ENCODE data around the gene ASS1. TPM values are rescaled to one million over a fixed set of nuclear protein-coding genes. Genes with fewer than 3 reads are reported as not detected.

Gene ASS1
- total and polyA plus RNA-seq, 2 of the 13 experiments (the other 11 are each of a cell fraction or from before 2014, with no cell fraction given), result 77.6 to 122 TPM

- TF ChIP-seq MAZ (IDR thresholded peaks at IDR 0.05; ENCODE audit: borderline replicate concordance, low read depth, low read length) (0 out of 2 replicates have a peak, but pooled peaks have one; percentile 10), MAZ (CRISPR knock-in tag; IDR thresholded peaks at IDR 0.05; ENCODE audit: low read depth) (peak; percentile 65), ZBTB25 (CRISPR knock-in tag; IDR thresholded peaks at IDR 0.05) (peak; percentile 63; the same call in 1 of the 2 replicates), FOXJ3 (CRISPR knock-in tag; IDR thresholded peaks at IDR 0.05; ENCODE audit: borderline replicate concordance) (peak; percentile 64), PHF21A (CRISPR knock-in tag; IDR thresholded peaks at IDR 0.05) (peak; percentile 88), ZNF777 (CRISPR knock-in tag; IDR thresholded peaks at IDR 0.05) (0 out of 2 replicates have a peak, but pooled peaks have one; percentile 11), ZNF414 (CRISPR knock-in tag; IDR thresholded peaks at IDR 0.05) (no peak), SAFB2 (CRISPR knock-in tag; IDR thresholded peaks at IDR 0.05; ENCODE audit: borderline replicate concordance, low read depth) (0 out of 2 replicates have a peak, but pooled peaks have one; percentile 68), SCMH1 (CRISPR knock-in tag; IDR thresholded peaks at IDR 0.05; ENCODE audit: borderline replicate concordance) (no peak), ZNF558 (CRISPR knock-in tag; IDR thresholded peaks at IDR 0.05; ENCODE audit: borderline replicate concordance) (peak; percentile 66; the same call in 1 of the 2 replicates), ZNF768 (CRISPR knock-in tag; IDR thresholded peaks at IDR 0.05) (peak; percentile 41; the same call in 1 of the 2 replicates), ZNF101 (CRISPR knock-in tag; IDR thresholded peaks at IDR 0.05; ENCODE audit: borderline replicate concordance, low read depth) (no peak), KLF11 (CRISPR knock-in tag; IDR thresholded peaks at IDR 0.05) (no peak), ZNF781 (CRISPR knock-in tag; IDR thresholded peaks at IDR 0.05; ENCODE audit: borderline replicate concordance, not compliant biosample characterization) (peak; percentile 86), SMC3 (IDR thresholded peaks at IDR 0.05; ENCODE audit: low read length) (no peak)
- TF ChIP-seq, protein P1, sequence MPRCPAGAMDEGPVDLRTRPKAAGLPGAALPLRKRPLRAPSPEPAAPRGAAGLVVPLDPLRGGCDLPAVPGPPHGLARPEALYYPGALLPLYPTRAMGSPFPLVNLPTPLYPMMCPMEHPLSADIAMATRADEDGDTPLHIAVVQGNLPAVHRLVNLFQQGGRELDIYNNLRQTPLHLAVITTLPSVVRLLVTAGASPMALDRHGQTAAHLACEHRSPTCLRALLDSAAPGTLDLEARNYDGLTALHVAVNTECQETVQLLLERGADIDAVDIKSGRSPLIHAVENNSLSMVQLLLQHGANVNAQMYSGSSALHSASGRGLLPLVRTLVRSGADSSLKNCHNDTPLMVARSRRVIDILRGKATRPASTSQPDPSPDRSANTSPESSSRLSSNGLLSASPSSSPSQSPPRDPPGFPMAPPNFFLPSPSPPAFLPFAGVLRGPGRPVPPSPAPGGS (CRISPR knock-in tag; IDR thresholded peaks at IDR 0.05), result peak; percentile 80; the same call in 1 of the 2 replicates
- TF ChIP-seq, protein P2, sequence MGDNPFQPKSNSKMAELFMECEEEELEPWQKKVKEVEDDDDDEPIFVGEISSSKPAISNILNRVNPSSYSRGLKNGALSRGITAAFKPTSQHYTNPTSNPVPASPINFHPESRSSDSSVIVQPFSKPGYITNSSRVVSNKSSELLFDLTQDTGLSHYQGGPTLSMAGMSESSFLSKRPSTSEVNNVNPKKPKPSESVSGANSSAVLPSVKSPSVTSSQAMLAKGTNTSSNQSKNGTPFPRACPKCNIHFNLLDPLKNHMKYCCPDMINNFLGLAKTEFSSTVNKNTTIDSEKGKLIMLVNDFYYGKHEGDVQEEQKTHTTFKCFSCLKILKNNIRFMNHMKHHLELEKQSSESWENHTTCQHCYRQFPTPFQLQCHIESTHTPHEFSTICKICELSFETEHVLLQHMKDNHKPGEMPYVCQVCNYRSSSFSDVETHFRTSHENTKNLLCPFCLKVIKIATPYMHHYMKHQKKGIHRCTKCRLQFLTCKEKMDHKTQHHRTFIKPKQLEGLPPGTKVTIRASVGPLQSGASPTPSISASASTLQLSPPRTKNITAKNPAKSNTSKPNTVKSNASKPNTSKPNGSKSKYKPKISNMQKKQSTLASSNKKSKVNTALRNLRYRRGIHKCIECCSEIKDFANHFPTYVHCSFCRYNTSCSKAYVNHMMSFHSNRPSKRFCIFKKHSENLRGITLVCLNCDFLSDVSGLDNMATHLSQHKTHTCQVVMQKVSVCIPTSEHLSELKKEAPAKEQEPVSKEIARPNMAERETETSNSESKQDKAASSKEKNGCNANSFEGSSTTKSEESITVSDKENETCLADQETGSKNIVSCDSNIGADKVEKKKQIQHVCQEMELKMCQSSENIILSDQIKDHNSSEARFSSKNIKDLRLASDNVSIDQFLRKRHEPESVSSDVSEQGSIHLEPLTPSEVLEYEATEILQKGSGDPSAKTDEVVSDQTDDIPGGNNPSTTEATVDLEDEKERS (CRISPR knock-in tag; IDR thresholded peaks at IDR 0.05), result 0 out of 2 replicates have a peak, but pooled peaks have one; percentile 63
- TF ChIP-seq, protein P3, sequence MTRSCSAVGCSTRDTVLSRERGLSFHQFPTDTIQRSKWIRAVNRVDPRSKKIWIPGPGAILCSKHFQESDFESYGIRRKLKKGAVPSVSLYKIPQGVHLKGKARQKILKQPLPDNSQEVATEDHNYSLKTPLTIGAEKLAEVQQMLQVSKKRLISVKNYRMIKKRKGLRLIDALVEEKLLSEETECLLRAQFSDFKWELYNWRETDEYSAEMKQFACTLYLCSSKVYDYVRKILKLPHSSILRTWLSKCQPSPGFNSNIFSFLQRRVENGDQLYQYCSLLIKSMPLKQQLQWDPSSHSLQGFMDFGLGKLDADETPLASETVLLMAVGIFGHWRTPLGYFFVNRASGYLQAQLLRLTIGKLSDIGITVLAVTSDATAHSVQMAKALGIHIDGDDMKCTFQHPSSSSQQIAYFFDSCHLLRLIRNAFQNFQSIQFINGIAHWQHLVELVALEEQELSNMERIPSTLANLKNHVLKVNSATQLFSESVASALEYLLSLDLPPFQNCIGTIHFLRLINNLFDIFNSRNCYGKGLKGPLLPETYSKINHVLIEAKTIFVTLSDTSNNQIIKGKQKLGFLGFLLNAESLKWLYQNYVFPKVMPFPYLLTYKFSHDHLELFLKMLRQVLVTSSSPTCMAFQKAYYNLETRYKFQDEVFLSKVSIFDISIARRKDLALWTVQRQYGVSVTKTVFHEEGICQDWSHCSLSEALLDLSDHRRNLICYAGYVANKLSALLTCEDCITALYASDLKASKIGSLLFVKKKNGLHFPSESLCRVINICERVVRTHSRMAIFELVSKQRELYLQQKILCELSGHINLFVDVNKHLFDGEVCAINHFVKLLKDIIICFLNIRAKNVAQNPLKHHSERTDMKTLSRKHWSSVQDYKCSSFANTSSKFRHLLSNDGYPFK (CRISPR knock-in tag; IDR thresholded peaks at IDR 0.05; ENCODE audit: borderline replicate concordance), result peak; percentile 60; the same call in 1 of the 2 replicates
These were observed 54.3 kb downstream of the ASS1 start (continued) for GRCh38 chr9:130498918-130499698.

Measured in HepG2 (cell line).